HepG2 (cell line): ENCODE measurements around the gene TNKS1BP1. TPM values are rescaled to one million over a fixed set of nuclear protein-coding genes. Genes with fewer than 3 reads are reported as not detected.

ENCODE experiments used
- BRCA1 ChIP-seq: sonication (generic); formaldehyde crosslinking; IDR thresholded peaks from 2 replicates; pipeline ENCODE4 v1.4.0; 2020; ENCODE audit warnings: missing genetic modification reagents
- ESRRA ChIP-seq: sonication (generic); formaldehyde crosslinking; IDR thresholded peaks from 2 replicates; pipeline ENCODE4 v1.5.1; 2020; ENCODE audit warnings: mild to moderate bottlenecking, low read depth, missing genetic modification reagents
- FOXP1 ChIP-seq, 2 experiments: fragments of 450-650 bp in 1 of 2; IDR thresholded peaks; 2 replicates each; pipeline ENCODE4 v1.6.1; 2017 to 2018; ENCODE audit warnings: antibody characterized with exemption in 1 of 2
- HMG20A ChIP-seq: IDR thresholded peaks from 2 replicates; pipeline ENCODE4 v1.6.1; 2016; ENCODE audit warnings: borderline replicate concordance
- KLF11 ChIP-seq: IDR thresholded peaks from 2 replicates; pipeline ENCODE4 v1.6.1; 2016; ENCODE audit warnings: missing compliant biosample characterization
- MYNN ChIP-seq: sonication (generic); formaldehyde crosslinking; IDR thresholded peaks from 2 replicates; pipeline ENCODE4 v1.4.0; 2020; ENCODE audit warnings: mild to moderate bottlenecking, low read depth, missing genetic modification reagents
- NKX3-1 ChIP-seq: sonication (generic); formaldehyde crosslinking; IDR thresholded peaks from 2 replicates; pipeline ENCODE4 v1.5.0; 2020; ENCODE audit warnings: missing genetic modification reagents
- NR2C2 ChIP-seq: sonication (generic); formaldehyde crosslinking; IDR thresholded peaks from 2 replicates; pipeline ENCODE4 v1.4.0; 2020; ENCODE audit warnings: missing genetic modification reagents, mild to moderate bottlenecking, moderate library complexity, borderline replicate concordance
- POLR2A ChIP-seq, 2 experiments: IDR thresholded peaks; 2 replicates each; pipeline ENCODE4 v1.6.1; 2011; ENCODE audit warnings: low read depth in 2 of 2, low read length in 2 of 2, mild to moderate bottlenecking in 1 of 2, moderate library complexity in 1 of 2; ENCODE audit not compliant: insufficient read depth in 1 of 2
- POLR2AphosphoS5 ChIP-seq: IDR thresholded peaks from 2 replicates; pipeline ENCODE4 v1.6.1; 2012; ENCODE audit warnings: low read depth, low read length
- RNF2 ChIP-seq: fragments of 450-650 bp; conservative IDR thresholded peaks from 2 replicates; pipeline ENCODE4 v1.6.1; 2016; ENCODE audit warnings: low read depth
- ZEB1 ChIP-seq: IDR thresholded peaks from 2 replicates; pipeline ENCODE4 v1.6.1; 2012; ENCODE audit warnings: mild to moderate bottlenecking, low read depth, inconsistent platforms; ENCODE audit not compliant: insufficient replicate concordance
- ZFP41 ChIP-seq: sonication (generic); formaldehyde crosslinking; IDR thresholded peaks from 2 replicates; pipeline ENCODE4 v1.4.0; 2020; ENCODE audit warnings: mild to moderate bottlenecking, missing genetic modification reagents, borderline replicate concordance
- ZNF124 ChIP-seq: sonication (generic); formaldehyde crosslinking; IDR thresholded peaks from 2 replicates; pipeline ENCODE4 v1.4.0; 2020; ENCODE audit warnings: missing genetic modification reagents
- ZNF234 ChIP-seq: sonication (generic); formaldehyde crosslinking; conservative IDR thresholded peaks from 2 replicates; pipeline ENCODE4 v1.5.1; 2020; ENCODE audit warnings: mild to moderate bottlenecking, missing genetic modification reagents
- ZNF30 ChIP-seq: sonication (generic); formaldehyde crosslinking; IDR thresholded peaks from 2 replicates; pipeline ENCODE4 v1.5.0; 2020; ENCODE audit warnings: mild to moderate bottlenecking, missing genetic modification reagents
- ZNF563 ChIP-seq: sonication (generic); formaldehyde crosslinking; IDR thresholded peaks from 2 replicates; pipeline ENCODE4 v1.8.0; 2022; ENCODE audit warnings: mild to moderate bottlenecking, moderate library complexity, missing genetic modification reagents
- ZNF644 ChIP-seq: IDR thresholded peaks from 2 replicates; pipeline ENCODE4 v1.6.1; 2016; ENCODE audit warnings: low read depth
- ZNF652 ChIP-seq: IDR thresholded peaks from 2 replicates; pipeline ENCODE4 v1.6.1; 2016; ENCODE audit warnings: low read depth, borderline replicate concordance
- ZNF746 ChIP-seq: sonication (generic); formaldehyde crosslinking; IDR thresholded peaks from 2 replicates; pipeline ENCODE4 v1.8.0; 2022; ENCODE audit warnings: mild to moderate bottlenecking, missing genetic modification reagents
- ZNF790 ChIP-seq: sonication (generic); formaldehyde crosslinking; IDR thresholded peaks from 2 replicates; pipeline ENCODE4 v1.8.0; 2022; ENCODE audit warnings: missing genetic modification reagents, mild to moderate bottlenecking, borderline replicate concordance
- ZSCAN22 ChIP-seq: sonication (generic); formaldehyde crosslinking; IDR thresholded peaks from 2 replicates; pipeline ENCODE4 v1.4.0; 2020; ENCODE audit warnings: mild to moderate bottlenecking, missing genetic modification reagents
- polyA plus RNA-seq, 8 experiments: library from polyadenylated mRNA; depleted of rRNA in 3 of 8; stranded (reverse) in 7 of 8; unstranded in 1 of 8; fragments of >200 nt; fragmentation: Illumina TruSeq in 4 of 8; extraction: Trizol in 4 of 8; gene quantifications; 2 replicates each; pipeline versions ENCODE4 v1.2.1 to v1.2.3, GENCODE V29; 2011 to 2016; ENCODE audit warnings: low read depth in 4 of 8, missing spikeins in 1 of 8, mixed read lengths in 1 of 8; ENCODE audit not compliant: insufficient read depth in 1 of 8
- total RNA-seq, 5 experiments: library from RNA; depleted of rRNA; stranded (reverse); fragments of >200 nt; fragmentation: Illumina TruSeq; extraction: Trizol; gene quantifications; 2 replicates each; pipeline ENCODE4 v1.2.3, GENCODE V29; 2016; ENCODE audit warnings: low read depth in 1 of 5
- TF ChIP-seq, protein P1 (sequence below): sonication (generic); formaldehyde crosslinking; IDR thresholded peaks from 2 replicates; pipeline ENCODE4 v1.8.1; 2023; ENCODE audit warnings: mild to moderate bottlenecking, missing genetic modification reagents
- TF ChIP-seq, protein P2 (sequence below): sonication (generic); formaldehyde crosslinking; conservative IDR thresholded peaks from 2 replicates; pipeline ENCODE4 v1.8.1; 2023; ENCODE audit warnings: missing genetic modification reagents
- TF ChIP-seq, protein P3 (sequence below): IDR thresholded peaks from 2 replicates; pipeline ENCODE4 v1.6.1; 2012; ENCODE audit warnings: low read length, improper control_type of control experiment
- TF ChIP-seq, protein P4 (sequence below): sonication (generic); formaldehyde crosslinking; IDR thresholded peaks from 2 replicates; pipeline ENCODE4 v1.8.0; 2023; ENCODE audit warnings: mild to moderate bottlenecking, missing genetic modification reagents

The TNKS1BP1 gene
- total and polyA plus RNA-seq, 2 of the 13 experiments (the other 11 are each of a cell fraction or from before 2014, with no cell fraction given) = 13.7 to 15.0 TPM

DNA sequence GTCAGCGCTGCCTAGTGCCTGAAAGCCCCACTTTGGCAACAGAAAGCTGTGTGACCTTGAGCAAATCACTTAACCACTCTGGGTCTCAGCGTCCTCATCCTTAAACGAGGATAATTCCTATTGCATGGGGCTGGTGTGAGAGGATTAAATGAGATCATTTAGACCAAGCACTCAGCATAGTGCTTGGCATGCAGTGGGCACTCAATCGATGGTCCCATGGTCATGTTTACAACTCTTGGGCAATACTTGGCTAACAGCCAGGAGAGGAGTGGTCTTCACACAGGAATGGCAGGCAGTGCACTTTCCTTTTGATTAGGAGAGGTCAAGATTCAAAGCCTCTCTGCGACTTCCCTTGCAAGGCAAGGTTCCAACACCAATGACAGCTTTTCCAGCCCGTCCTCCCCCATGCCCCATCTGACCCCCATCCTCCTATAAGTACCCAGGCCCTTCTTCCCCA, 14.1 kb downstream of the TNKS1BP1 start (continued):
- TF ChIP-seq ESRRA (CRISPR knock-in tag) = no peak
- TF ChIP-seq, protein P1, sequence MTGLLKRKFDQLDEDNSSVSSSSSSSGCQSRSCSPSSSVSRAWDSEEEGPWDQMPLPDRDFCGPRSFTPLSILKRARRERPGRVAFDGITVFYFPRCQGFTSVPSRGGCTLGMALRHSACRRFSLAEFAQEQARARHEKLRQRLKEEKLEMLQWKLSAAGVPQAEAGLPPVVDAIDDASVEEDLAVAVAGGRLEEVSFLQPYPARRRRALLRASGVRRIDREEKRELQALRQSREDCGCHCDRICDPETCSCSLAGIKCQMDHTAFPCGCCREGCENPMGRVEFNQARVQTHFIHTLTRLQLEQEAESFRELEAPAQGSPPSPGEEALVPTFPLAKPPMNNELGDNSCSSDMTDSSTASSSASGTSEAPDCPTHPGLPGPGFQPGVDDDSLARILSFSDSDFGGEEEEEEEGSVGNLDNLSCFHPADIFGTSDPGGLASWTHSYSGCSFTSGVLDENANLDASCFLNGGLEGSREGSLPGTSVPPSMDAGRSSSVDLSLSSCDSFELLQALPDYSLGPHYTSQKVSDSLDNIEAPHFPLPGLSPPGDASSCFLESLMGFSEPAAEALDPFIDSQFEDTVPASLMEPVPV (CRISPR knock-in tag) = no peak
- no peak for TF ChIP-seq POLR2A (IDR thresholded peaks at IDR 0.05; ENCODE audit: insufficient read depth in 1 of 2, low read depth in 2 of 2, low read length in 2 of 2)
- 0 out of 2 replicates have a peak, but pooled peaks have one; percentile 39 for TF ChIP-seq ZNF644 (CRISPR knock-in tag)
- no peak for TF ChIP-seq NKX3-1 (CRISPR knock-in tag)
- no peak for TF ChIP-seq BRCA1
- TF ChIP-seq, protein P2, sequence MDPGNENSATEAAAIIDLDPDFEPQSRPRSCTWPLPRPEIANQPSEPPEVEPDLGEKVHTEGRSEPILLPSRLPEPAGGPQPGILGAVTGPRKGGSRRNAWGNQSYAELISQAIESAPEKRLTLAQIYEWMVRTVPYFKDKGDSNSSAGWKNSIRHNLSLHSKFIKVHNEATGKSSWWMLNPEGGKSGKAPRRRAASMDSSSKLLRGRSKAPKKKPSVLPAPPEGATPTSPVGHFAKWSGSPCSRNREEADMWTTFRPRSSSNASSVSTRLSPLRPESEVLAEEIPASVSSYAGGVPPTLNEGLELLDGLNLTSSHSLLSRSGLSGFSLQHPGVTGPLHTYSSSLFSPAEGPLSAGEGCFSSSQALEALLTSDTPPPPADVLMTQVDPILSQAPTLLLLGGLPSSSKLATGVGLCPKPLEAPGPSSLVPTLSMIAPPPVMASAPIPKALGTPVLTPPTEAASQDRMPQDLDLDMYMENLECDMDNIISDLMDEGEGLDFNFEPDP (CRISPR knock-in tag) = 0 out of 2 replicates have a peak, but pooled peaks have one; percentile 83
- no peak for TF ChIP-seq ZNF746 (CRISPR knock-in tag)
- TF ChIP-seq POLR2AphosphoS5 = no peak
- TF ChIP-seq RNF2 = no peak
- TF ChIP-seq ZFP41 = no peak
- no peak for TF ChIP-seq KLF11
- no peak for TF ChIP-seq ZNF124
- peak; percentile 50; the same call in 1 of the 2 replicates for TF ChIP-seq ZNF563 (CRISPR knock-in tag)
- TF ChIP-seq ZEB1 = no peak
- peak; percentile 55; the same call in 1 of the 2 replicates for TF ChIP-seq ZNF790 (CRISPR knock-in tag)
- peak; percentile 29; the same call in 1 of the 2 replicates for TF ChIP-seq NR2C2 (CRISPR knock-in tag)
- no peak for TF ChIP-seq FOXP1 (IDR thresholded peaks at IDR 0.05)
- TF ChIP-seq FOXP1 (CRISPR knock-in tag; IDR thresholded peaks at IDR 0.05) = peak; percentile 24; the same call in 1 of the 2 replicates
- peak; percentile 31; the same call in 1 of the 2 replicates for TF ChIP-seq HMG20A (CRISPR knock-in tag)
- no peak for TF ChIP-seq ZSCAN22 (CRISPR knock-in tag)
- TF ChIP-seq, protein P3, sequence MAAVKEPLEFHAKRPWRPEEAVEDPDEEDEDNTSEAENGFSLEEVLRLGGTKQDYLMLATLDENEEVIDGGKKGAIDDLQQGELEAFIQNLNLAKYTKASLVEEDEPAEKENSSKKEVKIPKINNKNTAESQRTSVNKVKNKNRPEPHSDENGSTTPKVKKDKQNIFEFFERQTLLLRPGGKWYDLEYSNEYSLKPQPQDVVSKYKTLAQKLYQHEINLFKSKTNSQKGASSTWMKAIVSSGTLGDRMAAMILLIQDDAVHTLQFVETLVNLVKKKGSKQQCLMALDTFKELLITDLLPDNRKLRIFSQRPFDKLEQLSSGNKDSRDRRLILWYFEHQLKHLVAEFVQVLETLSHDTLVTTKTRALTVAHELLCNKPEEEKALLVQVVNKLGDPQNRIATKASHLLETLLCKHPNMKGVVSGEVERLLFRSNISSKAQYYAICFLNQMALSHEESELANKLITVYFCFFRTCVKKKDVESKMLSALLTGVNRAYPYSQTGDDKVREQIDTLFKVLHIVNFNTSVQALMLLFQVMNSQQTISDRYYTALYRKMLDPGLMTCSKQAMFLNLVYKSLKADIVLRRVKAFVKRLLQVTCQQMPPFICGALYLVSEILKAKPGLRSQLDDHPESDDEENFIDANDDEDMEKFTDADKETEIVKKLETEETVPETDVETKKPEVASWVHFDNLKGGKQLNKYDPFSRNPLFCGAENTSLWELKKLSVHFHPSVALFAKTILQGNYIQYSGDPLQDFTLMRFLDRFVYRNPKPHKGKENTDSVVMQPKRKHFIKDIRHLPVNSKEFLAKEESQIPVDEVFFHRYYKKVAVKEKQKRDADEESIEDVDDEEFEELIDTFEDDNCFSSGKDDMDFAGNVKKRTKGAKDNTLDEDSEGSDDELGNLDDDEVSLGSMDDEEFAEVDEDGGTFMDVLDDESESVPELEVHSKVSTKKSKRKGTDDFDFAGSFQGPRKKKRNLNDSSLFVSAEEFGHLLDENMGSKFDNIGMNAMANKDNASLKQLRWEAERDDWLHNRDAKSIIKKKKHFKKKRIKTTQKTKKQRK = no peak
- TF ChIP-seq ZNF234 (CRISPR knock-in tag) = no peak
- no peak for TF ChIP-seq MYNN
- no peak for TF ChIP-seq ZNF30 (CRISPR knock-in tag)
- peak; percentile 30; the same call in 1 of the 2 replicates for TF ChIP-seq ZNF652 (CRISPR knock-in tag)
- TF ChIP-seq, protein P4, sequence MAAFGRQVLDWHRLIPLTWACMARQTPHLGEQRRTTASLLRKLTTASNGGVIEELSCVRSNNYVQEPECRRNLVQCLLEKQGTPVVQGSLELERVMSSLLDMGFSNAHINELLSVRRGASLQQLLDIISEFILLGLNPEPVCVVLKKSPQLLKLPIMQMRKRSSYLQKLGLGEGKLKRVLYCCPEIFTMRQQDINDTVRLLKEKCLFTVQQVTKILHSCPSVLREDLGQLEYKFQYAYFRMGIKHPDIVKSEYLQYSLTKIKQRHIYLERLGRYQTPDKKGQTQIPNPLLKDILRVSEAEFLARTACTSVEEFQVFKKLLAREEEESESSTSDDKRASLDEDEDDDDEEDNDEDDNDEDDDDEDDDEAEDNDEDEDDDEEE = no peak; the same call in 1 of the 2 replicates
